ENCODE measurements around the gene HAUS1. TPM values are rescaled to one million over a fixed set of nuclear protein-coding genes. Genes with fewer than 3 reads are reported as not detected.

Gene HAUS1
- total and polyA plus RNA-seq, 7 donors, result 2.8 to 16.3 (median 6.3) TPM

GRCh38 chr18:46148810-46149209 lies 44.6 kb downstream of the HAUS1 start:
- 4 to 14% (median 7%) methylated on average over 2 of the region's 2 CpGs for WGBS, 3 donors
- TF ChIP-seq, protein P1, sequence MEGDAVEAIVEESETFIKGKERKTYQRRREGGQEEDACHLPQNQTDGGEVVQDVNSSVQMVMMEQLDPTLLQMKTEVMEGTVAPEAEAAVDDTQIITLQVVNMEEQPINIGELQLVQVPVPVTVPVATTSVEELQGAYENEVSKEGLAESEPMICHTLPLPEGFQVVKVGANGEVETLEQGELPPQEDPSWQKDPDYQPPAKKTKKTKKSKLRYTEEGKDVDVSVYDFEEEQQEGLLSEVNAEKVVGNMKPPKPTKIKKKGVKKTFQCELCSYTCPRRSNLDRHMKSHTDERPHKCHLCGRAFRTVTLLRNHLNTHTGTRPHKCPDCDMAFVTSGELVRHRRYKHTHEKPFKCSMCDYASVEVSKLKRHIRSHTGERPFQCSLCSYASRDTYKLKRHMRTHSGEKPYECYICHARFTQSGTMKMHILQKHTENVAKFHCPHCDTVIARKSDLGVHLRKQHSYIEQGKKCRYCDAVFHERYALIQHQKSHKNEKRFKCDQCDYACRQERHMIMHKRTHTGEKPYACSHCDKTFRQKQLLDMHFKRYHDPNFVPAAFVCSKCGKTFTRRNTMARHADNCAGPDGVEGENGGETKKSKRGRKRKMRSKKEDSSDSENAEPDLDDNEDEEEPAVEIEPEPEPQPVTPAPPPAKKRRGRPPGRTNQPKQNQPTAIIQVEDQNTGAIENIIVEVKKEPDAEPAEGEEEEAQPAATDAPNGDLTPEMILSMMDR (IDR thresholded peaks at IDR 0.05), result peak; percentile 65
- DNase-seq, result no peak
- Histone ChIP-seq H3K27ac (peak overlapping the region; percentile 4), H3K27me3 (ENCODE audit: insufficient read depth in 3 of 3, low read length in 2 of 3) (no peaks in the 10 kb centered on the region), H3K4me1 (peaks cover 23% of the 10 kb centered on the region), H3K4me3 (no peak overlapping the region), H3K36me3 (ENCODE audit: insufficient read depth in 1 of 2, low read depth in 1 of 2) (no peaks in the 10 kb centered on the region), H3K9me3 (no peaks in the 10 kb centered on the region)
- peak in 1 of 4 donors; percentile 18 for ATAC-seq
- intact Hi-C loops (cut with DNase I), result loop anchor here (2.0 to 10.0 kb wide), 3 partner anchors 366 to 508 kb away; partner anchors contain the start of gene LOXHD1 (in 2 of the 2)

- H3K27ac ChIP-seq, result peak overlapping the region; percentile 98
- H3K27me3 ChIP-seq (ENCODE audit: insufficient read depth in 3 of 3, low read length in 2 of 3), result no peaks in the 10 kb centered on the region
- peak overlapping the region; percentile 54 for H3K4me3 ChIP-seq
- TF ChIP-seq, protein P1 (IDR thresholded peaks at IDR 0.05), result no peak
- WGBS, 3 donors, result 19 to 27% (median 20%) methylated on average over 7 of the region's 7 CpGs
- peaks cover 46% of the 10 kb centered on the region for H3K4me1 ChIP-seq
- DNase-seq (peak; percentile 84 to 94), ATAC-seq (peak; percentile 91 to 93 (median 92))
- no peaks in the 10 kb centered on the region for H3K36me3 ChIP-seq (ENCODE audit: insufficient read depth in 1 of 2, low read depth in 1 of 2)
- intact Hi-C loops (cut with DNase I), result no loop called here
- H3K9me3 ChIP-seq, result no peaks in the 10 kb centered on the region
Measured at GRCh38 chr18:46152436-46152807, 48.2 kb downstream of the HAUS1 start.

DNA sequence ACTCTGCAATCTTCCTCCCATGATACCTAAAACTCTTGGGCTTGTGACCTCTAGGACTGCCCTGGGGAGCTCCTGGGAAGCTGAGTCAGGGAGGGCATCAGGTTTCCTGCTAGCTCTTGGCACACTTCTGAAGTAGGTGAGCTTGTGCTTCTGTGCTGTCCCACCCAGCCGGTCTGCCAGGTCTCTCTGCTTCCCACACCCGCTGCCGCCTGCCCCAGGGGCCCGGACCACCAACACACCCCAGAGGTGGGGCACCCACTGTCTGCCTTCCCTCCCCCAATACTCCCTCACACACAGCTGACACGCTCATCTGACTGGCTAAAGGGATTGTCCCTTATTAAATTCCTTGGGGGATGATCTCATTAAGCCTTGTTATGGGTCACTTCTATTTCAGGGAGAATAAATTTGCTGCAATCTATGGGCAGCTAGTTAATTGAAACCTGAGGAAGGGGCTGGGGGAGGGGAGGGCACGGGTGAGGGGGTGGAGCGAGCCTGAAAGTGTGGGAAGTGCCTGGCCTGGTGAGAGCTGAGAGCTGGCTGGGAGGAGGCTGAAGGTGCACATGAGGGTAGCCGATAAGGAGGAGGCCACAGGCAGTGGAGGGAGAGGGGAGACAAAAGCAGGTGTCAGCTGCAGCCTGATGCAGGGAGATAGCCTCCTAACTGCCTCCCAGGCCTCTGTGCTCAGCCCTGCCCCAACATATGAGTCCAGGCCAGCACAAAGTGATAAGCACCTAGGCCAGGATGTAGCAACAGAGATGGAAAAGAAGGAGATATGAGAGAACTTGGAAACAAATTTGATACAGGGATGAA lies 48.8 kb downstream of the HAUS1 start:
- ATAC-seq (peak; percentile 83 to 88 (median 85)), DNase-seq (peak; percentile 57 to 82)
- TF ChIP-seq, protein P1 (IDR thresholded peaks at IDR 0.05), result no peak
- peak overlapping the region; percentile 54 for H3K4me3 ChIP-seq
- intact Hi-C loops (cut with DNase I), result no loop called here
- no peaks in the 10 kb centered on the region for H3K9me3 ChIP-seq
- H3K4me1 ChIP-seq, result peaks cover 46% of the 10 kb centered on the region
- peak overlapping the region; percentile 98 for H3K27ac ChIP-seq
- H3K27me3 ChIP-seq (ENCODE audit: insufficient read depth in 3 of 3, low read length in 2 of 3), result no peaks in the 10 kb centered on the region
- no peaks in the 10 kb centered on the region for H3K36me3 ChIP-seq (ENCODE audit: insufficient read depth in 1 of 2, low read depth in 1 of 2)
- 9 to 30% (median 17%) methylated on average over 8 of the region's 8 CpGs for WGBS, 3 donors

- Histone ChIP-seq H3K9me3 (no peaks in the 10 kb centered on the region), H3K4me1 (peaks cover 40% of the 10 kb centered on the region), H3K27ac (no peak overlapping the region), H3K36me3 (ENCODE audit: insufficient read depth in 1 of 2, low read depth in 1 of 2) (no peaks in the 10 kb centered on the region), H3K27me3 (ENCODE audit: insufficient read depth in 3 of 3, low read length in 2 of 3) (no peaks in the 10 kb centered on the region), H3K4me3 (no peak overlapping the region)
- TF ChIP-seq, protein P1 (IDR thresholded peaks at IDR 0.05), result no peak
- DNase-seq, result no peak
- 85 to 98% (median 98%) methylated on average over 2 of the region's 2 CpGs for WGBS, 3 donors
- ATAC-seq, result no peak
- intact Hi-C loops (cut with DNase I), result loop anchor here in 1 of 2 donors (2.0 kb wide), 1 partner anchor 15 kb away; no protein-coding TSS in a partner anchor
Measured at GRCh38 chr18:46155641-46156051, 51.5 kb downstream of the HAUS1 start.

Data from psoas muscle (tissue), 8 donors.